ENCODE measurements around the gene CITED4. TPM values are rescaled to one million over a fixed set of nuclear protein-coding genes. Genes with fewer than 3 reads are reported as not detected.
A peak's percentile ranks its signal among the peaks of the same experiment; 100 is the strongest.

Gene CITED4
- total and polyA plus RNA-seq, 8 donors: 2.4 to 6.9 (median 3.5) TPM

DNA sequence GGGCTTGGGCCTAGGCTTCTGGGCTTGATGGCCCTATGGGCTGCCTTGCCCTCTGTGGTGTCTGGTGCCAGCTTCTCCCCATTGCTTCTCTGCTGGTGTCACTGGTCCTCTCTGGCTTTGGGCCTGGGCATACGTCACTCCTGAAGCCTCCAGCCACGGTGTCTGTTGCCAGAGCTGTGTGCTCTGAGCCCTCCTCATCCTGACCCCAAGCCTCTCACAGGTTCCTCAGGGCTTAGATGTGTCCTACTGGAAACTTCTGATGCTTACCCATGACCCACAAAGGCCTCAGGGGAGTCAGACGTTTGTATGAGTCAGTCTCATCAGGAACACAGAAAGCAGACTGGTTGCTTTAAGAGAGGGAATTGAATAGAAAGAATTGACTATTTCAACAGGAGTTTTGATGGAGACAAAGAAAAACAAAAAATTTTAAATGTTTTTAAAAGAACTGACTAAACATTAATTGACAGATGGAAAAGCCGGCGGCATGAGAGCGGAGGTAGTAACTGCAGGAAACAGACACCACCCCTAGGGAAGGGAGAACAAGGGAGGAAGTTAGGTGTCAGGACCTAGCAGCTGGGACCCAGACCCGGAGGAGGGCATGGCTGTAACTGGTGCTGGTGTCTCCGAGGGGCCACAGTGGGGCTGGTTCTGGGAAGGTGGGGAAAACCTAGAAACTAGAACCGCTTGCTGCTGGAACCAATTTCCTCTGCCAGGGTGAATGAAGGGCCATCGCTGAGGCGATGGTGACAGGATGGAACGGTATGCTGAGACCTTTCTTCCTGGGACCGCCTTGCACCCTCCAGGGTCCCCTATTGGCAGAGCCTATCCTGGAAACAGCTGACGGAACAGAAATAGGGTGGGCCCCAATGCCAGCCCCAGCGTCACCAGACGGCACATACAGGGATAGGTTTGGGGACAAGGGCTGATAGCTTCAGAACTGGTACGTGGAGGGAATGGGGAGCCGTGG lies 40.0 kb upstream of the CITED4 start:
- intact Hi-C loops (cut with DNase I): no loop called here
- Histone ChIP-seq H3K9me3 (no peaks in the 10 kb centered on the region), H3K36me3 (no peaks in the 10 kb centered on the region), H3K4me1 (peaks cover 3 to 12% of the 10 kb centered on the region in 2 donors), H3K4me3 (no peak overlapping the region), H3K27ac (no peak overlapping the region), H3K27me3 (no peaks in the 10 kb centered on the region)
- ATAC-seq (no peak), DNase-seq (no peak)
- TF ChIP-seq, protein P1, sequence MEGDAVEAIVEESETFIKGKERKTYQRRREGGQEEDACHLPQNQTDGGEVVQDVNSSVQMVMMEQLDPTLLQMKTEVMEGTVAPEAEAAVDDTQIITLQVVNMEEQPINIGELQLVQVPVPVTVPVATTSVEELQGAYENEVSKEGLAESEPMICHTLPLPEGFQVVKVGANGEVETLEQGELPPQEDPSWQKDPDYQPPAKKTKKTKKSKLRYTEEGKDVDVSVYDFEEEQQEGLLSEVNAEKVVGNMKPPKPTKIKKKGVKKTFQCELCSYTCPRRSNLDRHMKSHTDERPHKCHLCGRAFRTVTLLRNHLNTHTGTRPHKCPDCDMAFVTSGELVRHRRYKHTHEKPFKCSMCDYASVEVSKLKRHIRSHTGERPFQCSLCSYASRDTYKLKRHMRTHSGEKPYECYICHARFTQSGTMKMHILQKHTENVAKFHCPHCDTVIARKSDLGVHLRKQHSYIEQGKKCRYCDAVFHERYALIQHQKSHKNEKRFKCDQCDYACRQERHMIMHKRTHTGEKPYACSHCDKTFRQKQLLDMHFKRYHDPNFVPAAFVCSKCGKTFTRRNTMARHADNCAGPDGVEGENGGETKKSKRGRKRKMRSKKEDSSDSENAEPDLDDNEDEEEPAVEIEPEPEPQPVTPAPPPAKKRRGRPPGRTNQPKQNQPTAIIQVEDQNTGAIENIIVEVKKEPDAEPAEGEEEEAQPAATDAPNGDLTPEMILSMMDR (IDR thresholded peaks at IDR 0.05): no peak

DNA sequence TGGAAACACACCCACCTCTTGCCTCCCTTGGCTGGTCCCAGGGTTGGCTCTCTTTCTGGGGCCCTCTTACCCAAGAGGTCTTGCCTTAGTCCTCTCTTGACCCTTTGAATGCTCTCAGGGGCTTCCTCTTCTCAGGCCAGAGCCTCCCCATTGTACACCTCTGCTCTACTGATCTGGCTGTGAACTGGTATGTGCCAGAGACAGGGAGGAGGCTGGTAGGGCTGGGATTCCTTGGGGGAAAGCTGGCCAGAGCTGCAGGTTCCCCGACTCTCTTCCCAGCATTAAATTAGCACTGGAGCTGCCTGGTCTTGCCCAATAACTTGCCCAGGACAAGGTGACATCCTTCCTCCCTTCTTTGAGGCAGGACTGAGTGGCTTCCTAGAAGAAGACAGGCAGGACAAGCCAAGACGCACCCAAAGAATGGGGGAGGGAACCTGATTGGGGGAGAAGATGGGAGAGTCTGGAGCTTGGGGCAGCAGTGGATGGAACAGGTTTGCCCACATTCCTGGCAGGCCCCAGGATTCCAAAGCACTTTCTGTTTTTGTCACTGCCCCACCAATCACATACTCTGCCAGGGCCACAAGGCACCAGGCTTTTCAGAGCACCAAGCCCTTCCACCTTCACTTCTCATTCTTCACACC lies 37.2 kb upstream of the CITED4 start:
- H3K27ac ChIP-seq: no peak overlapping the region
- intact Hi-C loops (cut with DNase I): no loop called here
- no peak overlapping the region for H3K4me3 ChIP-seq
- DNase-seq: peak in 2 of 4 donors; percentile 39 to 44
- TF ChIP-seq, protein P1 (IDR thresholded peaks at IDR 0.05): no peak
- no peaks in the 10 kb centered on the region for H3K36me3 ChIP-seq
- ATAC-seq: peak; percentile 85
- peaks cover 0 to 12% of the 10 kb centered on the region in 2 donors for H3K9me3 ChIP-seq
- no peaks in the 10 kb centered on the region for H3K27me3 ChIP-seq
- H3K4me1 ChIP-seq: peaks cover 3 to 12% of the 10 kb centered on the region in 2 donors

DNA sequence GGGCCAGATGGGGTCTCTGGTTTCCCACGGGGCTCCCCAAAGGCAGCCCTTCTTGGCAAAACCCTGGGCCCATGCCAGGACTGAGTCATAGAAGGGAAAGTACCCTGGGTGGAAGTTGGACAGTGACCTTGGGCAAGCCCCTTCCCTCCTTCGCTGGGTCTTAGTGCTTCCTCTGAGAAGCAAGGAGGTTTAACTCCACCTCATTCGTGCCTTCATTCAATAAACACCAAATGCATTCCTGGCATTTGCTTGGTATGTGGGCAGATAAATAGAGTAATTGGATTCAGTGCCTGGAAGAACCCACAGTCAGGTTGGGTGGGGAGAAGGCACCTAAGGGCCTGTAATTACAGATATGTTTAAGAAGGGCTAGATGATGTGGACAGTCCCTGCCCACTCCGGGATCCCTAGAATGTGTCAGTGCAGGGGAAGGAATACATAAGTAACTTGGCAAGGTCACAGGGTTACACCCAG lies 36.3 kb upstream of the CITED4 start:
- H3K27ac ChIP-seq: no peak overlapping the region
- peak in 1 of 4 donors; percentile 40 for DNase-seq
- ATAC-seq: peak; percentile 10
- H3K9me3 ChIP-seq: peaks cover 0 to 20% of the 10 kb centered on the region in 2 donors
- H3K27me3 ChIP-seq: no peaks in the 10 kb centered on the region
- intact Hi-C loops (cut with DNase I): no loop called here
- TF ChIP-seq, protein P1 (IDR thresholded peaks at IDR 0.05): no peak
- H3K36me3 ChIP-seq: no peaks in the 10 kb centered on the region
- H3K4me1 ChIP-seq: peaks cover 3 to 12% of the 10 kb centered on the region in 2 donors
- H3K4me3 ChIP-seq: no peak overlapping the region

DNA sequence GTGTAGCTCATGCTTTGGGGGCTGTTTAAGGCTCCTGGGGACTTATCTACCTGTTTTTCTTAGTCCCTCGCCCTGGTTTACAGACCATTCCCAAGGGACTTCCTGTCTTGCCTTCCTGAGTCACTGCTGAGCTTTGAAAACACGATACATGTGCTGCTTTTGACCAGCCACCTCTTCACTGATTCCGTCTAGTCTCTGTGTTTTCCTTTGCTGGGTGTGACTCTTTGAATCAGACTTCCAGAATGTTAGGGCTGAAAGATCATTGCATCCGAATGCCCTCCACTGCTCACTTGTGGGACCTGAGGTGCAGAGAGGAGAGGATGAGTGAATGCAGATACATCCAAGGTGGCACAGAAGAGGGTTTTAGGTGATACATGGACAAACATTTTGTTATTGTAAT lies 35.4 kb upstream of the CITED4 start:
- H3K27me3 ChIP-seq: no peaks in the 10 kb centered on the region
- TF ChIP-seq, protein P1 (IDR thresholded peaks at IDR 0.05): no peak

DNA sequence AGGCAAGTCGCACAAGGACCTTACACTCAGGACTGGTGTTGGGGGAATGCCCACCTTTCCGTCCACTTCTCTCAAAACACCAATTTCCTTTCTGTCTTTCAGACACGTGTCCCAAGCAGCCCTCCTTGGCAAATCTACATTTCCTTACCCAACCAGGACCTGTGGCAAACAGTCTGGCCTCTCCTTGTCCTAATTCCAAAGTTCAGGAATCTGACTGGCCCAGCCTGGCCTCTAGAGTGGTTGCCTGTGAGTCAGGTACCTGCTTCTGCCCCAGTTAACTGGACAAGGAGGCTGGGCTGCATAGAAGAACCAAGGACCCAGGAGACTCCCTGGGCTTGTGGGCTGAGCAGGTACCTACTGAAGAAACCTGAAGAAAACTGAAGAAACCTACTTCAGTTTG lies 34.3 kb upstream of the CITED4 start:
- peak; percentile 44 for ATAC-seq
- TF ChIP-seq, protein P1 (IDR thresholded peaks at IDR 0.05): no peak
- Histone ChIP-seq H3K4me3 (no peak overlapping the region), H3K27me3 (no peaks in the 10 kb centered on the region), H3K27ac (no peak overlapping the region), H3K4me1 (peaks cover 3 to 12% of the 10 kb centered on the region in 2 donors), H3K36me3 (no peaks in the 10 kb centered on the region), H3K9me3 (peaks cover 0 to 24% of the 10 kb centered on the region in 2 donors)
- DNase-seq: no peak
- intact Hi-C loops (cut with DNase I): no loop called here

More for the DNA sequence above, 35.4 kb upstream of the CITED4 start:
- H3K36me3 ChIP-seq: no peaks in the 10 kb centered on the region
- H3K4me1 ChIP-seq: peaks cover 3 to 12% of the 10 kb centered on the region in 2 donors
- H3K9me3 ChIP-seq: peaks cover 0 to 24% of the 10 kb centered on the region in 2 donors
- ATAC-seq (no peak), DNase-seq (no peak)
- H3K4me3 ChIP-seq: no peak overlapping the region
- H3K27ac ChIP-seq: no peak overlapping the region
- intact Hi-C loops (cut with DNase I): no loop called here

Data from left lung (tissue), 10 donors.